T1000 (cell line): ENCODE data around the gene MKKS.
"Not testable (repeated sequence)": the region's sequence is repeated elsewhere in the genome, so short reads cannot be mapped to it uniquely, and the experiment has no call there.

Experiments
- DNase-seq: peaks from one replicate; lab custom pipeline; 2025; ENCODE audit warnings: mixed read lengths; lab: John Stamatoyannopoulos, UW

MKKS gene

GRCh38 chr20:10412591-10413408, 21.2 kb downstream of the MKKS start:
- DNase-seq: no peak

- no peak for DNase-seq
These were observed 22.3 kb downstream of the MKKS start for GRCh38 chr20:10411673-10412072.

- no peak for DNase-seq
These were observed 25.8 kb downstream of the MKKS start for GRCh38 chr20:10408108-10408813.

GRCh38 chr20:10404959-10405530, 29.0 kb downstream of the MKKS start:
- DNase-seq: no peak

- no peak for DNase-seq
These were observed 29.9 kb downstream of the MKKS start for GRCh38 chr20:10404023-10404628.

- DNase-seq: no peak
These were observed 30.9 kb downstream of the MKKS start for GRCh38 chr20:10402938-10403608.

GRCh38 chr20:10398834-10399369, 35.1 kb downstream of the MKKS start:
- no peak for DNase-seq

- not testable (repeated sequence) for DNase-seq
These were observed 39.3 kb downstream of the MKKS start for GRCh38 chr20:10394752-10395151.

GRCh38 chr20:10390709-10391108, 43.3 kb downstream of the MKKS start:
- DNase-seq: no peak

GRCh38 chr20:10388597-10388996, 45.4 kb downstream of the MKKS start:
- no peak for DNase-seq

GRCh38 chr20:10387686-10388085, 46.3 kb downstream of the MKKS start:
- no peak for DNase-seq

- no peak for DNase-seq
These were observed 48.0 kb downstream of the MKKS start for GRCh38 chr20:10385850-10386544.

GRCh38 chr20:10381477-10381876, 52.5 kb downstream of the MKKS start:
- DNase-seq: no peak

GRCh38 chr20:10379761-10380160, 54.3 kb downstream of the MKKS start:
- no peak for DNase-seq

GRCh38 chr20:10376270-10377075, 57.5 kb downstream of the MKKS start:
- no peak for DNase-seq

GRCh38 chr20:10375191-10375590, 58.8 kb downstream of the MKKS start:
- DNase-seq: no peak

- DNase-seq: no peak
These were observed 60.0 kb downstream of the MKKS start for GRCh38 chr20:10374036-10374435.

GRCh38 chr20:10371467-10371866, 62.6 kb downstream of the MKKS start:
- DNase-seq: no peak

GRCh38 chr20:10370091-10370887, 63.7 kb downstream of the MKKS start:
- DNase-seq: no peak

GRCh38 chr20:10369723-10370090, 64.3 kb downstream of the MKKS start:
- no peak for DNase-seq
